GM12874 (cell line): ENCODE results near the gene NELFB.

Experiments used
- CTCF ChIP-seq: IDR thresholded peaks from 2 replicates; pipeline ENCODE4 v1.5.1; 2011; ENCODE audit warnings: low read depth, mild to moderate bottlenecking, control low read depth, low read length, moderate library complexity; ENCODE audit not compliant: insufficient read depth

Gene NELFB

GRCh38 chr9:137268538-137269201 is 13.5 kb downstream of the NELFB start:
- no peak for TF ChIP-seq CTCF

GRCh38 chr9:137269231-137269772 is 14.2 kb downstream of the NELFB start:
- no peak for TF ChIP-seq CTCF

GRCh38 chr9:137270929-137271695 is 16.0 kb downstream of the NELFB start:
- TF ChIP-seq CTCF, result no peak

GRCh38 chr9:137271696-137272076 is 16.6 kb downstream of the NELFB start:
- no peak for TF ChIP-seq CTCF

GRCh38 chr9:137272241-137273094 is 17.3 kb downstream of the NELFB start:
- TF ChIP-seq CTCF, result no peak

GRCh38 chr9:137273095-137273490 is 18.0 kb downstream of the NELFB start:
- TF ChIP-seq CTCF, result no peak
